Upper lobe of right lung (tissue), 1 donor: ENCODE data around the gene SULT1A1. TPM values are rescaled to one million over a fixed set of nuclear protein-coding genes. Genes with fewer than 3 reads are reported as not detected.
"Not testable (repeated sequence)": the region's sequence is repeated elsewhere in the genome, so short reads cannot be mapped to it uniquely, and the experiment has no call there.

Experiments used
- ATAC-seq: fragments of 200-7000 bp; cut with Tn5 transposase; one replicate; pipeline ENCODE4 v1.9.1; 2020; ENCODE audit warnings: mild to moderate bottlenecking, moderate library complexity
- DNase-seq: peaks from one replicate; pipeline ENCODE4 v3.0.0-alpha.2; 2020
- H3K27ac ChIP-seq: fragments of 200-600 bp; one replicate; pipeline ENCODE4 v1.8.0; 2022
- H3K27me3 ChIP-seq: fragments of 200-600 bp; one replicate; pipeline ENCODE4 v1.8.0; 2022; ENCODE audit warnings: mild to moderate bottlenecking
- H3K36me3 ChIP-seq: fragments of 200-600 bp; one replicate; pipeline ENCODE4 v1.8.0; 2022
- H3K4me1 ChIP-seq: fragments of 200-600 bp; one replicate; pipeline ENCODE4 v1.8.0; 2022
- H3K4me3 ChIP-seq: fragments of 200-600 bp; one replicate; pipeline ENCODE4 v1.8.0; 2022; ENCODE audit warnings: mild to moderate bottlenecking
- H3K9me3 ChIP-seq: fragments of 200-600 bp; one replicate; pipeline ENCODE4 v1.8.0; 2022
- intact Hi-C: fragments of 100-400 bp; cut with DNase I; formaldehyde crosslinking; loops from one replicate; pipeline ENCODE4 v1.11.0; 2022
- total RNA-seq: library from RNA; stranded (reverse); fragmentation: NEBNext Ultra II Directional; extraction: Animal tissue kit (Norgen Biotek cat#: 25700); gene quantifications from one replicate; pipeline ENCODE4 v1.2.1, GENCODE V29; 2021
- TF ChIP-seq, protein P1 (sequence below): fragments of 200-600 bp; IDR thresholded peaks from one replicate; pipeline ENCODE4 v1.8.0; 2022; ENCODE audit warnings: antibody characterized with exemption
- donor health status: DM: no; HTN: yes; CAD: no; lungs with severe emphysema.

Gene SULT1A1
- total RNA-seq, 1 donor from 2014 or later: 55.4 TPM

DNA sequence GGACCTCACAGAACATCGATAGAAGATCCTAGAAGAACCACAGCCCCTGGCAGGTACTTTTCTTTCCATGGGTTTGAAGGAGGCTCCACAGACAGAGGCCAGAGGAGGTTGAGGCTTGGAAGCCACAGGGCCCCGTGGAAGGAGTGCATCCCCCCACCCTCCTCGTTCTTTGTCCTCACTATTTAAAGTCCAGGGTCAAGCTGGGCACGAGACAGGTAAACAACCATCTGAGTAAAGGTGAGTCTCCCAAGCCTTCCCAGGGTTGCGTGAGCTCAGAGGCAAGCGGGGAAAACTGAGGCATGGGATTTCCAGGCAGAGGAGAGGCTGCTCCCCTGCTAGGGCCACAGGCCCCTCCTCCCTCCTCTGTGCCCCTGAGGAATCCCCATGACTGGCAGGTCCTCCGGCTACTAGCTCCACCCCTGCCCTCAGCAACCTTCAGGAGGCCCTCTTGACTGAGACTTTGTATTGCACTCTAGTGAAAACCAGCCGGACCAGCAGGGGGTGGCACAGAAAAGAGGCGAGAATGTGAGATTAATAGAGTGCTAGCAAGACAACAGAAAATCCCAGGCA lies 12.1 kb downstream of the SULT1A1 start:
- Histone ChIP-seq H3K27ac (peak overlapping the region; percentile 72), H3K4me1 (peaks cover 16% of the 10 kb centered on the region), H3K4me3 (no peak overlapping the region), H3K9me3 (no peaks in the 10 kb centered on the region), H3K36me3 (no peaks in the 10 kb centered on the region), H3K27me3 (no peaks in the 10 kb centered on the region)
- intact Hi-C loops: no loop called here
- ATAC-seq (peak; percentile 59), DNase-seq (peak; percentile 84)
- TF ChIP-seq, protein P1, sequence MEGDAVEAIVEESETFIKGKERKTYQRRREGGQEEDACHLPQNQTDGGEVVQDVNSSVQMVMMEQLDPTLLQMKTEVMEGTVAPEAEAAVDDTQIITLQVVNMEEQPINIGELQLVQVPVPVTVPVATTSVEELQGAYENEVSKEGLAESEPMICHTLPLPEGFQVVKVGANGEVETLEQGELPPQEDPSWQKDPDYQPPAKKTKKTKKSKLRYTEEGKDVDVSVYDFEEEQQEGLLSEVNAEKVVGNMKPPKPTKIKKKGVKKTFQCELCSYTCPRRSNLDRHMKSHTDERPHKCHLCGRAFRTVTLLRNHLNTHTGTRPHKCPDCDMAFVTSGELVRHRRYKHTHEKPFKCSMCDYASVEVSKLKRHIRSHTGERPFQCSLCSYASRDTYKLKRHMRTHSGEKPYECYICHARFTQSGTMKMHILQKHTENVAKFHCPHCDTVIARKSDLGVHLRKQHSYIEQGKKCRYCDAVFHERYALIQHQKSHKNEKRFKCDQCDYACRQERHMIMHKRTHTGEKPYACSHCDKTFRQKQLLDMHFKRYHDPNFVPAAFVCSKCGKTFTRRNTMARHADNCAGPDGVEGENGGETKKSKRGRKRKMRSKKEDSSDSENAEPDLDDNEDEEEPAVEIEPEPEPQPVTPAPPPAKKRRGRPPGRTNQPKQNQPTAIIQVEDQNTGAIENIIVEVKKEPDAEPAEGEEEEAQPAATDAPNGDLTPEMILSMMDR: peak; percentile 19

- no peaks in the 10 kb centered on the region for H3K27me3 ChIP-seq
- H3K4me1 ChIP-seq: peaks cover 16% of the 10 kb centered on the region
- H3K27ac ChIP-seq: peak within 1 kb of the TSS; percentile 72
- intact Hi-C loops: no loop called here
- DNase-seq (peak; percentile 89), ATAC-seq (peak; percentile 81)
- TF ChIP-seq, protein P1: no peak
- H3K36me3 ChIP-seq: no peaks in the 10 kb centered on the region
- peak within 1 kb of the TSS; percentile 41 for H3K4me3 ChIP-seq
- H3K9me3 ChIP-seq: no peaks in the 10 kb centered on the region
Measured at GRCh38 chr16:28596840-28597691, 12.8 kb downstream of the SULT1A1 start, which contains the start of gene SULT1A2. Gene SULT1A2 (minus strand): TSS chr16:28597050. CDS start chr16:28595930, 1,120 bp downstream.

- DNase-seq: peak; percentile 70
- Histone ChIP-seq H3K36me3 (peaks cover 5% of the 10 kb centered on the region), H3K9me3 (no peaks in the 10 kb centered on the region), H3K27me3 (no peaks in the 10 kb centered on the region), H3K27ac (peak overlapping the region; percentile 72), H3K4me3 (peak overlapping the region; percentile 41), H3K4me1 (peaks cover 16% of the 10 kb centered on the region)
- intact Hi-C loops: no loop called here
- peak; percentile 1 for ATAC-seq
- TF ChIP-seq, protein P1: no peak
Measured at GRCh38 chr16:28596115-28596630, 13.7 kb downstream of the SULT1A1 start.

DNA sequence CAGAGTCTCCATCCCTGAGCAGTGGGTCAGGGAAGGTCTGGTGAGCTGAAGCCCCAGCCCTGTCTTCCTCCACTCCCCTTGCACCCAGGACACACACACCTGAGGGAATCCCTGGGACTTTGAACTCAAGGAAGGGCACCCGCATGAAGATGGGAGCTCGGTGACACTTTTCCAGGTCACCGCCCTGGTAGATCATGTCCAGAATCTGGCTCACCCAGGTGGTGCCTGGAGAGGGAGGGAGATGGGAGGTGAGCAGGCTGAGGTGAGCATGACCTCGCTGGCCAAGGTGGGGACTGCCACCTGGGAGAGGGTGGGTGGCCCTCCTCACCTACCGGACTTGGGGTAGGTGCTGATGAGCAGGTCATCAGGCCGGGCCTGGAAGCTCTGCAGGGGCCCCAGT lies 14.4 kb downstream of the SULT1A1 start:
- H3K27me3 ChIP-seq, H3K27ac ChIP-seq, DNase-seq, ATAC-seq, H3K4me3 ChIP-seq, H3K9me3 ChIP-seq, intact Hi-C loops: not testable (repeated sequence)
- peaks cover 16% of the 10 kb centered on the region for H3K4me1 ChIP-seq
- H3K36me3 ChIP-seq: peaks cover 12% of the 10 kb centered on the region

DNA sequence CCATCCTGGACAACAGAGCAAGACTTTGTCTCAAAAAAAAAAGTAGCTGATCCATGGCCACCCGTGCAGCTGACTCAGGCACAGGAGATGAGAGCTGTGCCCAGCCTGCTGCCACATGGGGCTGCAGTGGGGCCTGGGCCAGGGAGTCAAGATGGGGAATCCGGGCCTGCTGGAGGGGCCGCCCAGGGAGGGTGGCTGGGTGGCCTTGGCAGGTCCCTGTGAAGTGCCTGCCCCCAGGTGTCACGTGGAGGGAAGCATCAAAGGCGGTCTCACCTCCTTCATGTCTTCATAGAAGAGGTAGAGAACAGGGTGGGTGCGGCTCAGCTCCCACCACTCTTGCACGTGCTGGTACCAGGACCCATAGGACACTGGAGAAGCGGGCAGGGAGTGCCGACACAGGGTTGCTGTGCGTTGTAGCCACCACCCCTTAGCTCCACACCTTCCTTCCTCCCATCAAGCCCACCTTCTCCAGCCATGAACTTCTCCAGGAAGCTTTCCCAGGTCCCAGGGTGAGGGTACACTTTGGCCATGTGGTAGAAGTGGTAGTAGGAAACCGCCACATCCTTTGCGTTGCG lies 16.8 kb downstream of the SULT1A1 start:
- no peak overlapping the region for H3K27ac ChIP-seq
- peaks cover 16% of the 10 kb centered on the region for H3K4me1 ChIP-seq
- DNase-seq (no peak), ATAC-seq (no peak)
- TF ChIP-seq, protein P1: no peak
- H3K27me3 ChIP-seq: no peaks in the 10 kb centered on the region
- H3K4me3 ChIP-seq: no peak overlapping the region
- peaks cover 35% of the 10 kb centered on the region for H3K36me3 ChIP-seq
- H3K9me3 ChIP-seq: no peaks in the 10 kb centered on the region
- intact Hi-C loops: no loop called here

DNA sequence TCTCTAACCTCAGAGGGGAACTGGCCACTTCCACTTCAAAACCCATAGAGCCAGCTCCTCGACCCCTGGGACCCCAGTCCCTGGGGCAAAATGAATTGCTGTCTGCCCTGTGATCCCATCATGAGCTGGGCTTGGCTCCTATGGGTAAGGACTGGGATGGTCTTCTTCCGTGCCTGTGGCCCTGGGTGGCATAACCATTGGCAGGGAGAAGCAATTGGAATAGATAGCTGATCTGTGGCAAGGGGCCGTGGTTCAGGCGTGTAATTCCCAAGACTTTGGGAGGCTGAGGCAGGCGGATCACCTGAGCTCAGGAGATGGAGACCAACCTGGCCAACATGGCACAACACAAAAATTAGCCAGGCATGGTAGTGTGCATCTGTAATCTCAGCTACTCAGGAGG lies 17.3 kb downstream of the SULT1A1 start:
- ATAC-seq: no peak
- no peak overlapping the region for H3K4me3 ChIP-seq

More for the DNA sequence above, 17.3 kb downstream of the SULT1A1 start:
- no peak overlapping the region for H3K27ac ChIP-seq
- peaks cover 11% of the 10 kb centered on the region for H3K4me1 ChIP-seq
- intact Hi-C loops: no loop called here
- no peaks in the 10 kb centered on the region for H3K27me3 ChIP-seq
- no peak for DNase-seq
- H3K36me3 ChIP-seq: peaks cover 40% of the 10 kb centered on the region
- TF ChIP-seq, protein P1: no peak
- H3K9me3 ChIP-seq: no peaks in the 10 kb centered on the region
